H1 (cell line): ENCODE measurements around the gene SCCPDH.

Experiments used
- ATF2 ChIP-seq: IDR thresholded peaks from 2 replicates; pipeline ENCODE4 v1.6.1; 2012; ENCODE audit warnings: low read length, inconsistent platforms
- CHD2 ChIP-seq: IDR thresholded peaks from 2 replicates; pipeline ENCODE4 v1.6.1; 2012; ENCODE audit warnings: low read length, improper control_type of control experiment
- EP300 ChIP-seq, 2 experiments: IDR thresholded peaks; 1 replicate in 1 of 2; 2 replicates in 1 of 2; pipeline ENCODE4 v1.6.1; 2011 to 2012; ENCODE audit warnings: low read depth in 2 of 2, low read length in 2 of 2, mild to moderate bottlenecking in 2 of 2, borderline replicate concordance in 1 of 2, inconsistent platforms in 1 of 2, moderate library complexity in 1 of 2
- EZH2 ChIP-seq: fragments of 200-600 bp; sonication (generic); IDR thresholded peaks from 2 replicates; pipeline ENCODE4 v1.7.1; 2012; ENCODE audit warnings: low read depth, mild to moderate bottlenecking, moderate library complexity, low read length, inconsistent platforms; ENCODE audit not compliant: severe bottlenecking
- POLR2A ChIP-seq, 2 experiments: IDR thresholded peaks; 1 replicate in 1 of 2; 2 replicates in 1 of 2; pipeline ENCODE4 v1.6.1; 2011; ENCODE audit warnings: low read depth in 2 of 2, low read length in 2 of 2, mild to moderate bottlenecking in 2 of 2; ENCODE audit errors: control extremely low read depth in 1 of 2
- POLR2AphosphoS5 ChIP-seq: IDR thresholded peaks from 2 replicates; pipeline ENCODE4 v1.6.1; 2011; ENCODE audit warnings: low read depth, low read length
- RFX5 ChIP-seq: IDR thresholded peaks from 2 replicates; pipeline ENCODE4 v1.6.1; 2011; ENCODE audit warnings: low read depth, low read length, improper control_type of control experiment, borderline replicate concordance
- SUZ12 ChIP-seq: fragments of 200-600 bp; sonication (generic); IDR thresholded peaks from 2 replicates; pipeline ENCODE4 v1.6.1; 2012; ENCODE audit warnings: mild to moderate bottlenecking, inconsistent platforms, low read length, moderate library complexity, mixed read lengths
- TAF1 ChIP-seq: IDR thresholded peaks from 2 replicates; pipeline ENCODE4 v1.6.1; 2011; ENCODE audit warnings: mild to moderate bottlenecking, low read depth, low read length
- TCF12 ChIP-seq: IDR thresholded peaks from 2 replicates; pipeline ENCODE4 v1.6.1; 2011; ENCODE audit warnings: low read depth, mild to moderate bottlenecking, low read length
- TF ChIP-seq, protein P1 (sequence below), 3 experiments: IDR thresholded peaks; 1 replicate in 2 of 3; 2 replicates in 1 of 3; pipeline versions ENCODE4 v1.5.1 to v1.6.1; 2011; ENCODE audit warnings: low read length in 3 of 3, mild to moderate bottlenecking in 3 of 3, inconsistent platforms in 2 of 3, low read depth in 1 of 3, moderate library complexity in 1 of 3; ENCODE audit not compliant: insufficient read depth in 1 of 3; ENCODE audit errors: control extremely low read depth in 1 of 3
- TF ChIP-seq, protein P2 (sequence below): IDR thresholded peaks from 2 replicates; pipeline ENCODE4 v1.6.1; 2011; ENCODE audit warnings: low read depth, mild to moderate bottlenecking, low read length; ENCODE audit not compliant: insufficient read depth

- TF ChIP-seq, protein P1, sequence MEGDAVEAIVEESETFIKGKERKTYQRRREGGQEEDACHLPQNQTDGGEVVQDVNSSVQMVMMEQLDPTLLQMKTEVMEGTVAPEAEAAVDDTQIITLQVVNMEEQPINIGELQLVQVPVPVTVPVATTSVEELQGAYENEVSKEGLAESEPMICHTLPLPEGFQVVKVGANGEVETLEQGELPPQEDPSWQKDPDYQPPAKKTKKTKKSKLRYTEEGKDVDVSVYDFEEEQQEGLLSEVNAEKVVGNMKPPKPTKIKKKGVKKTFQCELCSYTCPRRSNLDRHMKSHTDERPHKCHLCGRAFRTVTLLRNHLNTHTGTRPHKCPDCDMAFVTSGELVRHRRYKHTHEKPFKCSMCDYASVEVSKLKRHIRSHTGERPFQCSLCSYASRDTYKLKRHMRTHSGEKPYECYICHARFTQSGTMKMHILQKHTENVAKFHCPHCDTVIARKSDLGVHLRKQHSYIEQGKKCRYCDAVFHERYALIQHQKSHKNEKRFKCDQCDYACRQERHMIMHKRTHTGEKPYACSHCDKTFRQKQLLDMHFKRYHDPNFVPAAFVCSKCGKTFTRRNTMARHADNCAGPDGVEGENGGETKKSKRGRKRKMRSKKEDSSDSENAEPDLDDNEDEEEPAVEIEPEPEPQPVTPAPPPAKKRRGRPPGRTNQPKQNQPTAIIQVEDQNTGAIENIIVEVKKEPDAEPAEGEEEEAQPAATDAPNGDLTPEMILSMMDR (IDR thresholded peaks at IDR 0.05; ENCODE audit: control extremely low read depth in 1 of 3, insufficient read depth in 1 of 3, low read depth in 1 of 3, low read length in 3 of 3), result no peak
- TF ChIP-seq POLR2A (IDR thresholded peaks at IDR 0.05; ENCODE audit: control extremely low read depth in 1 of 2, low read depth in 2 of 2, low read length in 2 of 2), result no peak
- TF ChIP-seq SUZ12, result no peak
- TF ChIP-seq, protein P2, sequence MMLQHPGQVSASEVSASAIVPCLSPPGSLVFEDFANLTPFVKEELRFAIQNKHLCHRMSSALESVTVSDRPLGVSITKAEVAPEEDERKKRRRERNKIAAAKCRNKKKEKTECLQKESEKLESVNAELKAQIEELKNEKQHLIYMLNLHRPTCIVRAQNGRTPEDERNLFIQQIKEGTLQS, result no peak
- no peak for TF ChIP-seq EZH2
- TF ChIP-seq EP300 (IDR thresholded peaks at IDR 0.05; ENCODE audit: borderline replicate concordance in 1 of 2, low read depth in 2 of 2, low read length in 2 of 2), result no peak
- TF ChIP-seq TAF1, result no peak
- TF ChIP-seq POLR2AphosphoS5, result no peak
- no peak for TF ChIP-seq ATF2
- TF ChIP-seq TCF12, result no peak
- TF ChIP-seq CHD2, result no peak
- TF ChIP-seq RFX5, result no peak
Observed at GRCh38 chr1:246803883-246804282, 79.7 kb downstream of the SCCPDH start.
